ENCODE results near the gene GMDS. TPM values are rescaled to one million over a fixed set of nuclear protein-coding genes. Genes with fewer than 3 reads are reported as not detected.

GMDS gene
- total RNA-seq, 1 experiment from 2014 or later = 35.0 TPM

DNA sequence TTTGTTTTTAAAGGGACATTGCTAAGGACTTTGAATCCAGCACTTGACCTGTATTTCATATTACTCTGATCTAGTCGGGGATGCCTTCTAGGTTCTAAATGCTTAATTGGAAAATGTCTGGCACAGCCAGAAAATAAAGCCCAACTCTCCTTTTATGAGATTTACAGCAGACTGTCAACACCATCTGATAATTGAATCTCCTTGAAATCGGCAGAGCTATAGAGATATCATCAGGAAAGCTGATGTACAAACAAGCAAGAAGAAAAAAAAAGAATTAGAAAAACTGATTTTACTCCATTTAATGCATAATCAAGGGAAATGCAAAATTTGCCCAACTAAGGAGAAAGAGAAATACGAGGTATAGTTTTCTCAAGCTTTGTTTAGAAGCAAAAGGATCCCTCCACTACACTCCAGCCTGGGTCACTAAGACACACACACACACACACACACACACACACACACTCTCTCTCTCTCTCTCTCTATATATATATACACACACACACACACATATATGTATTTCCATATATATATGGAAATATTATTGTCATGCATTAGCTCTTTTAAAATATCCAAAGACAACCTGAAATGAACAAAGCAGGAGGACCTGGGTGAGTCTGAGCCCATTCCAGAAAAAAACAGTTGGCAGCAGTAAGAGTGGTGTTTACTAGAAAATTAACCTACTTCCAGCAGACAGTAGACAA, 645.2 kb downstream of the GMDS start:
- Mint-ChIP-seq H3K4me3 (no peak overlapping the region), H3K4me1 (peaks cover 32% of the 10 kb centered on the region), H3K36me3 (no peaks in the 10 kb centered on the region), H3K27me3 (ENCODE audit: low read depth) (peaks cover 64% of the 10 kb centered on the region), H3K27ac (no peak overlapping the region), H3K9me3 (no peaks in the 10 kb centered on the region)
- no peak for DNase-seq (ENCODE audit: low spot score)
- POLR2A ChIA-PET = no interaction called here
- no peak for ATAC-seq
- CTCF ChIA-PET = interaction anchor here (0.7 kb wide), 1 partner anchor 754 kb away, joined by 3 read pairs; no protein-coding TSS in a partner anchor
- TF ChIP-seq, protein P1, sequence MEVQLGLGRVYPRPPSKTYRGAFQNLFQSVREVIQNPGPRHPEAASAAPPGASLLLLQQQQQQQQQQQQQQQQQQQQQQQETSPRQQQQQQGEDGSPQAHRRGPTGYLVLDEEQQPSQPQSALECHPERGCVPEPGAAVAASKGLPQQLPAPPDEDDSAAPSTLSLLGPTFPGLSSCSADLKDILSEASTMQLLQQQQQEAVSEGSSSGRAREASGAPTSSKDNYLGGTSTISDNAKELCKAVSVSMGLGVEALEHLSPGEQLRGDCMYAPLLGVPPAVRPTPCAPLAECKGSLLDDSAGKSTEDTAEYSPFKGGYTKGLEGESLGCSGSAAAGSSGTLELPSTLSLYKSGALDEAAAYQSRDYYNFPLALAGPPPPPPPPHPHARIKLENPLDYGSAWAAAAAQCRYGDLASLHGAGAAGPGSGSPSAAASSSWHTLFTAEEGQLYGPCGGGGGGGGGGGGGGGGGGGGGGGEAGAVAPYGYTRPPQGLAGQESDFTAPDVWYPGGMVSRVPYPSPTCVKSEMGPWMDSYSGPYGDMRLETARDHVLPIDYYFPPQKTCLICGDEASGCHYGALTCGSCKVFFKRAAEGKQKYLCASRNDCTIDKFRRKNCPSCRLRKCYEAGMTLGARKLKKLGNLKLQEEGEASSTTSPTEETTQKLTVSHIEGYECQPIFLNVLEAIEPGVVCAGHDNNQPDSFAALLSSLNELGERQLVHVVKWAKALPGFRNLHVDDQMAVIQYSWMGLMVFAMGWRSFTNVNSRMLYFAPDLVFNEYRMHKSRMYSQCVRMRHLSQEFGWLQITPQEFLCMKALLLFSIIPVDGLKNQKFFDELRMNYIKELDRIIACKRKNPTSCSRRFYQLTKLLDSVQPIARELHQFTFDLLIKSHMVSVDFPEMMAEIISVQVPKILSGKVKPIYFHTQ (CRISPR knock-in tag; IDR thresholded peaks at IDR 0.05) = no peak
- TF ChIP-seq ZNF423 (CRISPR knock-in tag; IDR thresholded peaks at IDR 0.05) = no peak
- TF ChIP-seq JAZF1 (CRISPR knock-in tag; IDR thresholded peaks at IDR 0.05) = no peak
- TF ChIP-seq NR1H2 (CRISPR knock-in tag; IDR thresholded peaks at IDR 0.05) = no peak
- TF ChIP-seq GTF2I (CRISPR knock-in tag; conservative IDR thresholded peaks at IDR 0.05) = no peak

DNA sequence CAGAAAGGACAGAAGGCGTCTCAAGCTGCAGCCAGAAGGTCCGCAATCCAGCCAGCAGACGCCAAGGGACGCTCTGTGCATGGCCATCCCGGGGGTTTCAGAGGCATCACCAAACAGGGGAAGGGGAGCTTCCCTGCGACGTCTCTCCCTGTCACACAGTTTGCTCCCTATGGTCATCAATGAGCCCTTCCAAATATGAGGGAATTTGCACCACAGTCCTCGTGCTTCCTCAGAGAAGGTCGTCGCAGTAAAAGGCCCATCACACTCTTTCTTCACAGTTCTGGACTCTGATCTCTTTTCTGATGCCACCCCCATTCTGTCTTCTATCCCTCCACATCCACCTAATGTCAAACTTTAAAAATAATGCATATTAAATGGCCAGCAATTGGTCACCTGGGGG, 645.9 kb downstream of the GMDS start:
- Mint-ChIP-seq H3K4me3 (no peak overlapping the region), H3K27ac (no peak overlapping the region), H3K9me3 (no peaks in the 10 kb centered on the region), H3K4me1 (peaks cover 32% of the 10 kb centered on the region), H3K36me3 (no peaks in the 10 kb centered on the region), H3K27me3 (ENCODE audit: low read depth) (peaks cover 59% of the 10 kb centered on the region)
- no peak for ATAC-seq
- TF ChIP-seq FOXJ3 (CRISPR knock-in tag; IDR thresholded peaks at IDR 0.05; ENCODE audit: borderline replicate concordance) (no peak), TEAD4 (CRISPR knock-in tag; IDR thresholded peaks at IDR 0.05) (no peak)
- DNase-seq (ENCODE audit: low spot score) = no peak
- CTCF ChIA-PET = interaction anchor here (1.7 kb wide), 1 partner anchor 15 kb away, joined by 5 read pairs; no protein-coding TSS in a partner anchor
- POLR2A ChIA-PET = no interaction called here

DNA sequence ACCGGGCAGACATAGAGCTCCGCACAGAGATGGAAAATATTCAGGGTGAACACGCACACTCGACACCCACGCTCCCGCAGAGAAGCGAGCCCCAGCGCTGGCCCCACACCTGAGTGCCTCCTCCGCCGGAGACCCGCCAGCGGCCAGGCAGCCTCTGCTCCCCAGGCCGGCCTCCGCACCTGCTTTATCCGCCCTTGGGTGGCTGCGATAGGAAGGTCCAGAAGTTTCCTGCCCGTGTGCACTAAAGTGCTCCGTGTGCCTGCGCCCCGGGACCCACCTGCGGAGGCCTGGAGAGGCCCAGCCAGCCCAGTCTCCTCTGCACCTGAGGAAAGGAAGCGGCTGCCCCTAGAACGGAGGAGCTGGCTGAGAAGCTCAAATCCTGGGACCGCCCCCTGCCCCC, 646.5 kb downstream of the GMDS start:
- ChIA-PET POLR2A (no interaction called here), CTCF (interaction anchor here (1.7 kb wide), 1 partner anchor 16 kb away, joined by 5 read pairs; no protein-coding TSS in a partner anchor)
- H3K36me3 Mint-ChIP-seq = no peaks in the 10 kb centered on the region
- DNase-seq (ENCODE audit: low spot score) (no peak), ATAC-seq (no peak; the same call in 1 of the 2 replicates)
- H3K4me3 Mint-ChIP-seq = no peak overlapping the region
- H3K9me3 Mint-ChIP-seq = no peaks in the 10 kb centered on the region
- peaks cover 31% of the 10 kb centered on the region for H3K4me1 Mint-ChIP-seq
- H3K27me3 Mint-ChIP-seq (ENCODE audit: low read depth) = peaks cover 57% of the 10 kb centered on the region
- TF ChIP-seq, protein P2, sequence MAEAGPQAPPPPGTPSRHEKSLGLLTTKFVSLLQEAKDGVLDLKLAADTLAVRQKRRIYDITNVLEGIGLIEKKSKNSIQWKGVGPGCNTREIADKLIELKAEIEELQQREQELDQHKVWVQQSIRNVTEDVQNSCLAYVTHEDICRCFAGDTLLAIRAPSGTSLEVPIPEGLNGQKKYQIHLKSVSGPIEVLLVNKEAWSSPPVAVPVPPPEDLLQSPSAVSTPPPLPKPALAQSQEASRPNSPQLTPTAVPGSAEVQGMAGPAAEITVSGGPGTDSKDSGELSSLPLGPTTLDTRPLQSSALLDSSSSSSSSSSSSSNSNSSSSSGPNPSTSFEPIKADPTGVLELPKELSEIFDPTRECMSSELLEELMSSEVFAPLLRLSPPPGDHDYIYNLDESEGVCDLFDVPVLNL (CRISPR knock-in tag; IDR thresholded peaks at IDR 0.05; ENCODE audit: borderline replicate concordance, low read depth) = no peak
- TF ChIP-seq CREB1 (CRISPR knock-in tag; IDR thresholded peaks at IDR 0.05) = no peak
- TF ChIP-seq JAZF1 (CRISPR knock-in tag; IDR thresholded peaks at IDR 0.05) = no peak
- no peak for TF ChIP-seq GTF2I (CRISPR knock-in tag; conservative IDR thresholded peaks at IDR 0.05)
- TF ChIP-seq CREM (CRISPR knock-in tag; IDR thresholded peaks at IDR 0.05) = no peak
- TF ChIP-seq, protein P1 (CRISPR knock-in tag; IDR thresholded peaks at IDR 0.05) = no peak
- TF ChIP-seq, protein P3, sequence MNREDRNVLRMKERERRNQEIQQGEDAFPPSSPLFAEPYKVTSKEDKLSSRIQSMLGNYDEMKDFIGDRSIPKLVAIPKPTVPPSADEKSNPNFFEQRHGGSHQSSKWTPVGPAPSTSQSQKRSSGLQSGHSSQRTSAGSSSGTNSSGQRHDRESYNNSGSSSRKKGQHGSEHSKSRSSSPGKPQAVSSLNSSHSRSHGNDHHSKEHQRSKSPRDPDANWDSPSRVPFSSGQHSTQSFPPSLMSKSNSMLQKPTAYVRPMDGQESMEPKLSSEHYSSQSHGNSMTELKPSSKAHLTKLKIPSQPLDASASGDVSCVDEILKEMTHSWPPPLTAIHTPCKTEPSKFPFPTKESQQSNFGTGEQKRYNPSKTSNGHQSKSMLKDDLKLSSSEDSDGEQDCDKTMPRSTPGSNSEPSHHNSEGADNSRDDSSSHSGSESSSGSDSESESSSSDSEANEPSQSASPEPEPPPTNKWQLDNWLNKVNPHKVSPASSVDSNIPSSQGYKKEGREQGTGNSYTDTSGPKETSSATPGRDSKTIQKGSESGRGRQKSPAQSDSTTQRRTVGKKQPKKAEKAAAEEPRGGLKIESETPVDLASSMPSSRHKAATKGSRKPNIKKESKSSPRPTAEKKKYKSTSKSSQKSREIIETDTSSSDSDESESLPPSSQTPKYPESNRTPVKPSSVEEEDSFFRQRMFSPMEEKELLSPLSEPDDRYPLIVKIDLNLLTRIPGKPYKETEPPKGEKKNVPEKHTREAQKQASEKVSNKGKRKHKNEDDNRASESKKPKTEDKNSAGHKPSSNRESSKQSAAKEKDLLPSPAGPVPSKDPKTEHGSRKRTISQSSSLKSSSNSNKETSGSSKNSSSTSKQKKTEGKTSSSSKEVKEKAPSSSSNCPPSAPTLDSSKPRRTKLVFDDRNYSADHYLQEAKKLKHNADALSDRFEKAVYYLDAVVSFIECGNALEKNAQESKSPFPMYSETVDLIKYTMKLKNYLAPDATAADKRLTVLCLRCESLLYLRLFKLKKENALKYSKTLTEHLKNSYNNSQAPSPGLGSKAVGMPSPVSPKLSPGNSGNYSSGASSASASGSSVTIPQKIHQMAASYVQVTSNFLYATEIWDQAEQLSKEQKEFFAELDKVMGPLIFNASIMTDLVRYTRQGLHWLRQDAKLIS (CRISPR knock-in tag; IDR thresholded peaks at IDR 0.05; ENCODE audit: borderline replicate concordance) = no peak
- H3K27ac Mint-ChIP-seq = no peak overlapping the region

Data from WTC11 (cell line).